Breast epithelium (tissue), 3 donors: ENCODE data around the gene LRRC43.

Source experiments
- POLR2A ChIP-seq: fragments of 450-650 bp; IDR thresholded peaks from one replicate; pipeline ENCODE4 v1.6.1; 2016; ENCODE audit warnings: antibody characterized with exemption, mild to moderate bottlenecking, moderate library complexity
- TF ChIP-seq, protein P1 (sequence below), 3 donors: fragments of 450-650 bp; IDR thresholded peaks; one replicate each; pipeline ENCODE4 v1.5.1; 2016 to 2017; ENCODE audit warnings: antibody characterized with exemption in 3 of 3, mild to moderate bottlenecking in 3 of 3, moderate library complexity in 3 of 3

GRCh38 chr12:122183588-122183940 is 641 bp downstream of the LRRC43 start:
- TF ChIP-seq POLR2A = no peak
- TF ChIP-seq, protein P1, sequence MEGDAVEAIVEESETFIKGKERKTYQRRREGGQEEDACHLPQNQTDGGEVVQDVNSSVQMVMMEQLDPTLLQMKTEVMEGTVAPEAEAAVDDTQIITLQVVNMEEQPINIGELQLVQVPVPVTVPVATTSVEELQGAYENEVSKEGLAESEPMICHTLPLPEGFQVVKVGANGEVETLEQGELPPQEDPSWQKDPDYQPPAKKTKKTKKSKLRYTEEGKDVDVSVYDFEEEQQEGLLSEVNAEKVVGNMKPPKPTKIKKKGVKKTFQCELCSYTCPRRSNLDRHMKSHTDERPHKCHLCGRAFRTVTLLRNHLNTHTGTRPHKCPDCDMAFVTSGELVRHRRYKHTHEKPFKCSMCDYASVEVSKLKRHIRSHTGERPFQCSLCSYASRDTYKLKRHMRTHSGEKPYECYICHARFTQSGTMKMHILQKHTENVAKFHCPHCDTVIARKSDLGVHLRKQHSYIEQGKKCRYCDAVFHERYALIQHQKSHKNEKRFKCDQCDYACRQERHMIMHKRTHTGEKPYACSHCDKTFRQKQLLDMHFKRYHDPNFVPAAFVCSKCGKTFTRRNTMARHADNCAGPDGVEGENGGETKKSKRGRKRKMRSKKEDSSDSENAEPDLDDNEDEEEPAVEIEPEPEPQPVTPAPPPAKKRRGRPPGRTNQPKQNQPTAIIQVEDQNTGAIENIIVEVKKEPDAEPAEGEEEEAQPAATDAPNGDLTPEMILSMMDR (IDR thresholded peaks at IDR 0.05) = no peak
